ENCODE data around the gene KIAA1671.

Gene KIAA1671

DNA sequence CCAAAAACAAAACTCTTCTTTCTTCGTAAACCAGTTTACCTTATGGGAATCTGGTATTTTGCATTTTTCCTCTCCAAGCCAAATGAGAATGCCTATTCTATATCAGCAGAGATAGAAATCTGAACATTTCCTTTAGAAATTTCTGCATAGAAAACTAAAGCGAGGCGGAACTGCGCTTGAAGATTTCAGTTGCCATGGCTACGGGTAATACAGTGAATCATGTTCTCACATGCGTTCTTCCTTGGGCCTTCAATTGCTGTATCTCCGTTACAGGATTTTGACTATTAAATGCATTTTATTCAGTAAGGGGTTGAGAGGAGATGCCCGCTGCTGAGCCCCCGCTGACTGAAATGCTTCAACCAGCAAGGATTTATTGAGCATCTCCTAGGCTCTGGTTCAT is 138.9 kb downstream of the KIAA1671 start:
- TF ChIP-seq, protein P1, sequence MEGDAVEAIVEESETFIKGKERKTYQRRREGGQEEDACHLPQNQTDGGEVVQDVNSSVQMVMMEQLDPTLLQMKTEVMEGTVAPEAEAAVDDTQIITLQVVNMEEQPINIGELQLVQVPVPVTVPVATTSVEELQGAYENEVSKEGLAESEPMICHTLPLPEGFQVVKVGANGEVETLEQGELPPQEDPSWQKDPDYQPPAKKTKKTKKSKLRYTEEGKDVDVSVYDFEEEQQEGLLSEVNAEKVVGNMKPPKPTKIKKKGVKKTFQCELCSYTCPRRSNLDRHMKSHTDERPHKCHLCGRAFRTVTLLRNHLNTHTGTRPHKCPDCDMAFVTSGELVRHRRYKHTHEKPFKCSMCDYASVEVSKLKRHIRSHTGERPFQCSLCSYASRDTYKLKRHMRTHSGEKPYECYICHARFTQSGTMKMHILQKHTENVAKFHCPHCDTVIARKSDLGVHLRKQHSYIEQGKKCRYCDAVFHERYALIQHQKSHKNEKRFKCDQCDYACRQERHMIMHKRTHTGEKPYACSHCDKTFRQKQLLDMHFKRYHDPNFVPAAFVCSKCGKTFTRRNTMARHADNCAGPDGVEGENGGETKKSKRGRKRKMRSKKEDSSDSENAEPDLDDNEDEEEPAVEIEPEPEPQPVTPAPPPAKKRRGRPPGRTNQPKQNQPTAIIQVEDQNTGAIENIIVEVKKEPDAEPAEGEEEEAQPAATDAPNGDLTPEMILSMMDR (IDR thresholded peaks at IDR 0.05; ENCODE audit: control insufficient read depth, extremely low read depth, insufficient read depth) = no peak
- DNase-seq (ENCODE audit: low read depth) = no peak
- no peak overlapping the region for H3K4me3 ChIP-seq (ENCODE audit: low read depth, low read length)

DNA sequence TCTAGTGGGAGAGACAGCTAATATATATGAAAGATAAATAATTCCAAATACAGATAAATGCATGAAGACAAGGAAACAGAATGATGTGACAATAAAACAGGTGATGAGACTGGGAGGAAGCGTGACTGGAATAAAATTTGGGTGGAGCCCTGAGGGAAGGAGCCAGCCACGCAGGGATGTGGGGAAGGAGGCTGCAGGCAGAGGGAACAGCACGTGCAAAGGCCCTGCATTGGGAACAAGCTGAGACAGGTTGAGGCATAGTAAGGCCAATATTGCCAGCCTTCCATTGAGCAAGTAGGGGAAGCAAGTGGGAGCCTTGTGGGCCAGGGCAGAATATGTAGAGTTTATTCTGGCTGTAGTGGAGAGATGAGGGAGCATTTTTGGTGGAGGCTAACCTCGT is 139.6 kb downstream of the KIAA1671 start:
- no peak for DNase-seq (ENCODE audit: low read depth)
- H3K4me3 ChIP-seq (ENCODE audit: low read depth, low read length) = no peak overlapping the region
- TF ChIP-seq, protein P1 (IDR thresholded peaks at IDR 0.05; ENCODE audit: control insufficient read depth, extremely low read depth, insufficient read depth) = no peak

DNA sequence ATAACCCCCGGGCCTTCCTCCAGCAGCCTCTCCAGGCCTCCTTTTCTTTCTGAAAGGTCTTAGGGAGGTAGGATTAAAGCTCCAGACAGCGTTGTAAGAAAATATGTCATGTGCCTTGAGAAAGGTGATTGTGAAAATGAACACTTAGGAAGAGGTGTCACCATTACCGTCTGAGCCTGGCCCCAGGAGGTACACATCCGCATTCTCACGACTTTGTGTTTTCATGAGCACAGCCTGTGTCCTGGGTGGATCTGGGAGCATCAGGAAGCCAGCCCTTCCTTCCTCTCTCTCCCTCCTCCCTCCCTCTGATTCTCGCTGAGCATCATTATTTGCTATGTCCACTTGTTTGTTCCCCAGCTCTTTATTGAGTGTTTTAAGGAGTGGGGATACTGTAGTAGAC is 142.1 kb downstream of the KIAA1671 start:
- TF ChIP-seq, protein P1 (IDR thresholded peaks at IDR 0.05; ENCODE audit: control insufficient read depth, extremely low read depth, insufficient read depth) = no peak
- DNase-seq (ENCODE audit: low read depth) = no peak
- no peak overlapping the region for H3K4me3 ChIP-seq (ENCODE audit: low read depth, low read length)

DNA sequence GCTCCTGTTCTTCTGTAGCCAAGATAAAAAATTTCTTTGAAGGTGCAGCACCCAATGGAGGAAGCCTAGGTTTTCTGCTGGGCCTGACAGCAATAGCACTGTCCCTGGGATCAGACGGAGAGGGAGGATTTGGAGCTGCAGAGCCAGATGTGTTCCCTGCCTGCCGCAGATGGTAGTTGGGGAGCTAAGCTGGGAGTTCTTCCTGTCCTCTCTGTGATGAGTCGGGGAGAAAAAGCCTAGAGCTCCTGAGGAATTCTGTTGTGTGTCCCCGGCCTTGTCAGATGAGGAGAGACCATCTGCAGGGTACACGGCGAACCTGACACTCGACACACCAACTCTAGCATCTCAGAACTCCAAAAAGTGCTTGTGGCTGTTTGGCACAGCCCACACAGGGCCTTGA is 143.4 kb downstream of the KIAA1671 start:
- TF ChIP-seq, protein P1 (IDR thresholded peaks at IDR 0.05; ENCODE audit: control insufficient read depth, extremely low read depth, insufficient read depth) = no peak
- H3K4me3 ChIP-seq (ENCODE audit: low read depth, low read length) = no peak overlapping the region
- DNase-seq (ENCODE audit: low read depth) = no peak

DNA sequence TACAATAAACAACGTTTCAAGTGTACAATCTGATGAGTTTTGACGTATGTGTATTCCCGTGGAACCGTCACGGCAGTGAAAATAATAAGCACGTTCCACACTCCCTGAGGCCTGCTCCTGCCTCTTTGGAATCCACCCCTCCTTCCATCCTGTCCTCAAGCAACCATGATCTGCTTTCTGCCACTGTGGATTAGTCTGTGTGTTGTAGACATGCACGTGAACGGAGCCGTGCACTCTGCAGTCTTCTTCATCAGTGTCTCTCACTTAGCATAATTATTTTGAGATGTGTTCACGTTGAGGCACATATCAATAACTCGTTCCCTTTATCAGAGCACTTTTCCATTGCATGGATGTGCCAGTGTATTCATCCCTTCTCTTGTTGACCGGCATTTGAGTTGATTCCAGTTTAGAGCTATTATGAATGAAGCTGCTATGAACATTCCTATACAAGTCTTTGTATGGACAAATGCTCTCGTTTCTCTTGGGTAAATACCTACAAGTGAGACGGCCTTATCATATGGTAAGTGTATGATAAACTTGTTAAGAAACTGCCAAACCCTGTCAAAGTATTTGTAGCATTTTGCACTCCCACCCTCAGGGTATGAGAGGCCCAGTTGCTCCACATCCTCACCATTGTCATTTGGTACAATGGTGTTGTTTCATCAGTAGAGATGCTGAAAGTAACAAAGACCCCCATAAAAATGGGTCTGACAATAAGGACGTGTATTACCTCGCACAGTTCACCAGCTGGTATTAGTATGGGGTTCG is 144.3 kb downstream of the KIAA1671 start:
- TF ChIP-seq, protein P1 (IDR thresholded peaks at IDR 0.05; ENCODE audit: control insufficient read depth, extremely low read depth, insufficient read depth) = no peak

DNA sequence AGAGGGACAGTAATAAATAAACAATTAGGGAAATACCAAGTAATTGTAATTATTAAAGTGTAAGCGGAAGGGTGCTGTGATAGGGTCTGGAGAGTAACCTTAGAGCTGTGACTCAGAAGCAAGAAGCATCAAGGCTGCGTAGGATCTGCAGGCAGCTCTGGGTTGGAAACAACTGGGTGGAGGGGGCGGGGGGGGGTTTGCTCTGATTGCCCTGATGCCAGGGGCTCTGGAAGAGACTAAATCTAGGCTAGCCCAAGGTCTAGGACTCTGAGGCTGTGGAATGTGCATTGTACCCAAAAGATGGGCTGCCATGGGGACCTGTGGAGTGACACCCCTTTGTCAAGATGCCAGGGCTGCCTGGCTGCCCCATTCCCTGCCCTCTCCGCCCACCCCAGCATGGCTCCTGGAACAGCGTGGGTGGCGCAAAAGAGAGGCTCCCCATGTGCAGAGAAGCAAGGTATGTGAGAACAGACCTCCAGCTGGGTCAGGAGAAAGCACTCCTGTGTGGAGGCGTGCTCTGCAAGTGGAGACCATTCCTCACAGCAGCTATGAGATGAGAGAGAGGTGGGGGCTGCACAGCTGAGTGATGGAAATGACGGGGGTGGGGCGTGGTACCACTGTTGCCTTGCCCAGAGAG is 146.0 kb downstream of the KIAA1671 start:
- DNase-seq (ENCODE audit: low read depth) = no peak
- H3K4me3 ChIP-seq (ENCODE audit: low read depth, low read length) = no peak overlapping the region
- TF ChIP-seq, protein P1 (IDR thresholded peaks at IDR 0.05; ENCODE audit: control insufficient read depth, extremely low read depth, insufficient read depth) = no peak

More for the DNA sequence above, 144.3 kb downstream of the KIAA1671 start:
- no peak overlapping the region for H3K4me3 ChIP-seq (ENCODE audit: low read depth, low read length)
- no peak for DNase-seq (ENCODE audit: low read depth)
